ENCODE measurements around the gene RGS11.

RGS11 gene

GRCh38 chr16:289395-289997 is 13.8 kb upstream of the RGS11 start:
- FAIRE-seq (no peak), DNase-seq (ENCODE audit: insufficient read length, low spot score) (no peak)
- TF ChIP-seq TAF1 (IDR thresholded peaks at IDR 0.05; ENCODE audit: low read depth, low read length) = no peak
- TF ChIP-seq POLR2A (IDR thresholded peaks at IDR 0.05; ENCODE audit: low read depth, low read length) = no peak
- TF ChIP-seq POU2F2 (IDR thresholded peaks at IDR 0.05; ENCODE audit: low read depth, low read length) = no peak
- no peak for TF ChIP-seq PAX5 (IDR thresholded peaks at IDR 0.05; ENCODE audit: insufficient read depth, low read length, severe bottlenecking)
- TF ChIP-seq POLR2AphosphoS5 (IDR thresholded peaks at IDR 0.05; ENCODE audit: low read depth, low read length) = no peak
- TF ChIP-seq SPI1 (IDR thresholded peaks at IDR 0.05; ENCODE audit: low read depth, low read length) = no peak

DNA sequence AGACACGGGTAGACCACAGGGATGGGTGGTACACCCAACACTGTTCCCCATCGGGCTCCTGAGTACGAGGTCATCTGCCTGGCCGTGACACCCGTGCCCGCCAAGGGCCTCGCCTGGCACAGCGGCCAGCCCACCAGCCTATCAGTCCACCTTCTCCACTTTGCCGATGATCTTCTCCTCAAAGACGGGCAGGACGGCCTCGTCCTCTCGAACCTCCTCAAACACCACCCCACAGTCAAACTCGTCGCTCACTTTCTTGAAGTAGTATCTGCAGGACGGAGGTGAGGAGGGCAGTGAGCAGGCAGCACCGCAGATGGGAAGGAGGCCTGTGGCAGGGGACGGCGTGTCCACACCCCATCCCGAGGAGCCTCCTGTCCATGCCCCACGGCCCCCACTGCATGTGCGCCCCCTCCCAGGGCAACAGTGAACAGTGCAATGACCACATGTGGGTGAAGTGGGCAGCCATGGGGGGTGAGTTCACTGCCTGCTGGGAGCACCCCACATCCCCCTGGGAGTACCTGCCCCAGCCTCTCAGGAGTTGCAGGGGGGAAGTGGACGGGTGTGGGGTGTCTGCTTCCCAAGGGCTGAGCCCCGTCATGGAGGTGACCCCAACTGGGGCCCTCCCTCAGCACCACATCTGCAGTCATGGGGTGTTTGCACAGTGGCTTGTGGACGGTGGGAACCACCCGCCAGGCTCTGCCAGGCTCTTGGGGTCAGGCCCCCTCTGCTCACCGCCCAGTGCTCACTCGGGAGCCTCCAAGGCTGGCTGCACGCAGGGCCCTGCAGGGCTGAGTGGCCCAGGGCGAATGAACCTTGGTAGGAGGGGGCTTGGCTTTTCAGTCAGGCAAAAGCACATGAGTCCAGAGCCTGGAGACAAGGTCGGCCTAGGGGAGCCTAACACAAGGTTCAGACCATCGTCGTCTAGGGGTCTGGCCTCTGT is 12.5 kb upstream of the RGS11 start:
- no peak for TF ChIP-seq PAX5 (IDR thresholded peaks at IDR 0.05; ENCODE audit: insufficient read depth, low read length, severe bottlenecking)
- TF ChIP-seq POLR2A (IDR thresholded peaks at IDR 0.05; ENCODE audit: low read depth, low read length) = no peak
- TF ChIP-seq TAF1 (IDR thresholded peaks at IDR 0.05; ENCODE audit: low read depth, low read length) = no peak
- TF ChIP-seq POU2F2 (IDR thresholded peaks at IDR 0.05; ENCODE audit: low read depth, low read length) = no peak
- no peak for TF ChIP-seq SPI1 (IDR thresholded peaks at IDR 0.05; ENCODE audit: low read depth, low read length)
- no peak for TF ChIP-seq POLR2AphosphoS5 (IDR thresholded peaks at IDR 0.05; ENCODE audit: low read depth, low read length)
- FAIRE-seq (no peak), DNase-seq (ENCODE audit: insufficient read length, low spot score) (no peak)

DNA sequence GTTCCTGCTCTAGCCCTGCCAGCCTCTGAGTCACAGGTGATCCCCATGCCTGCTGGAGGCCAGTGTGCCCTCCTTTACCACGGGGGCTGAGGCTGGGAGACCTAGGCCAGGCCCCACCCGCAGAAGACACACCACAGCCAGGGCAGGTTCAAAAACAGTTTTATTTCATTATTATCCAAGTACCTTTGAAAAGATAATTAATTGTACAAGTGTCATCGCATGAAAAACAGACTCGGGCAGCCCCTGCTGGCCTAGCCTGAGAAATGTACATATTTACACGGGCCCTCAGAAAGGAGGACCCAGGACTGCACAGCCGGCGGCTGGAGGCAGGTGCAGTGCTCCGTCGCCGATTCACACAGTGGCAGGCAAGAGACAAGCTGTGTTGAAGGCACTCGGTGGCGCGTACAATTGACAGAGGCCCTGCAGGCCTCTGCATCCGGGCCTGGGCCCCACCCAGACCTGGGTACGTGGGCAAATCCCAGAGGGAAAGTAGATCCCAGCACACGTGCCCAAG is 11.6 kb upstream of the RGS11 start:
- TF ChIP-seq POU2F2 (IDR thresholded peaks at IDR 0.05; ENCODE audit: low read depth, low read length) (no peak), POLR2AphosphoS5 (IDR thresholded peaks at IDR 0.05; ENCODE audit: low read depth, low read length) (no peak), POLR2A (IDR thresholded peaks at IDR 0.05; ENCODE audit: low read depth, low read length) (no peak), PAX5 (IDR thresholded peaks at IDR 0.05; ENCODE audit: insufficient read depth, low read length, severe bottlenecking) (no peak), SPI1 (IDR thresholded peaks at IDR 0.05; ENCODE audit: low read depth, low read length) (no peak), TAF1 (IDR thresholded peaks at IDR 0.05; ENCODE audit: low read depth, low read length) (no peak)
- no peak for FAIRE-seq
- no peak for DNase-seq (ENCODE audit: insufficient read length, low spot score)

DNA sequence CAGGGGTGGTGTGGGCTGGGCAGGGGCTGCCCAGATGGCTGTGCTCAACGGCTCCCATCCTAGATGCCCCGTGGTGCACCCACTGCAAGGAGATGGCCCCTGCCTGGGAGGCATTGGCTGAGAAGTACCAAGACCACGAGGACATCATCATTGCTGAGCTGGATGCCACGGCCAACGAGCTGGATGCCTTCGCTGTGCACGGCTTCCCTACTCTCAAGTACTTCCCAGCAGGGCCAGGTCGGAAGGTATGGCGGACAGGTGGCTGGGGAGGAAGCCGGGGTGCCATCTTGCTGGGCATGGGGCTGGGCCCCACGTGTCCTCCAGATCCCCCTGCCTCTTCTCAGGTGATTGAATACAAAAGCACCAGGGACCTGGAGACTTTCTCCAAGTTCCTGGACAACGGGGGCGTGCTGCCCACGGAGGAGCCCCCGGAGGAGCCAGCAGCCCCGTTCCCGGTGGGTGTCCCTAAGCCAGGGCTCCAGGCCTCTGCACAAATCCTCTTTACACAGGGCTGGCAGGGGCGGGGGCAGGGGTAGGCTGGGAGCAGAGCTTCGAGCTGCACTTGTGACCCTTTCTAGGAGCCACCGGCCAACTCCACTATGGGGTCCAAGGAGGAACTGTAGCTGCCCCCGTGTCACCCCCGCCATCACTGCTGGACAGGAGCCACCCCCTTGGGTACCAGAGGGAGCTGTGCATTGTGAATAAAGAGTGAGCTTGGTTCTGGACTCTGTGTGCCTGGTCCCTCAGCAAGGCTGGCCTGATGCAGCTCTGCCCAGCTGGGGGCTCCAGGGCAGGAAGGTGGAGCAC is 10.9 kb upstream of the RGS11 start:
- no peak for DNase-seq (ENCODE audit: insufficient read length, low spot score)
- FAIRE-seq = no peak
- TF ChIP-seq POU2F2 (IDR thresholded peaks at IDR 0.05; ENCODE audit: low read depth, low read length) (no peak), SPI1 (IDR thresholded peaks at IDR 0.05; ENCODE audit: low read depth, low read length) (no peak), TAF1 (IDR thresholded peaks at IDR 0.05; ENCODE audit: low read depth, low read length) (no peak), PAX5 (IDR thresholded peaks at IDR 0.05; ENCODE audit: insufficient read depth, low read length, severe bottlenecking) (no peak), POLR2AphosphoS5 (IDR thresholded peaks at IDR 0.05; ENCODE audit: low read depth, low read length) (no peak), POLR2A (IDR thresholded peaks at IDR 0.05; ENCODE audit: low read depth, low read length) (no peak)

DNA sequence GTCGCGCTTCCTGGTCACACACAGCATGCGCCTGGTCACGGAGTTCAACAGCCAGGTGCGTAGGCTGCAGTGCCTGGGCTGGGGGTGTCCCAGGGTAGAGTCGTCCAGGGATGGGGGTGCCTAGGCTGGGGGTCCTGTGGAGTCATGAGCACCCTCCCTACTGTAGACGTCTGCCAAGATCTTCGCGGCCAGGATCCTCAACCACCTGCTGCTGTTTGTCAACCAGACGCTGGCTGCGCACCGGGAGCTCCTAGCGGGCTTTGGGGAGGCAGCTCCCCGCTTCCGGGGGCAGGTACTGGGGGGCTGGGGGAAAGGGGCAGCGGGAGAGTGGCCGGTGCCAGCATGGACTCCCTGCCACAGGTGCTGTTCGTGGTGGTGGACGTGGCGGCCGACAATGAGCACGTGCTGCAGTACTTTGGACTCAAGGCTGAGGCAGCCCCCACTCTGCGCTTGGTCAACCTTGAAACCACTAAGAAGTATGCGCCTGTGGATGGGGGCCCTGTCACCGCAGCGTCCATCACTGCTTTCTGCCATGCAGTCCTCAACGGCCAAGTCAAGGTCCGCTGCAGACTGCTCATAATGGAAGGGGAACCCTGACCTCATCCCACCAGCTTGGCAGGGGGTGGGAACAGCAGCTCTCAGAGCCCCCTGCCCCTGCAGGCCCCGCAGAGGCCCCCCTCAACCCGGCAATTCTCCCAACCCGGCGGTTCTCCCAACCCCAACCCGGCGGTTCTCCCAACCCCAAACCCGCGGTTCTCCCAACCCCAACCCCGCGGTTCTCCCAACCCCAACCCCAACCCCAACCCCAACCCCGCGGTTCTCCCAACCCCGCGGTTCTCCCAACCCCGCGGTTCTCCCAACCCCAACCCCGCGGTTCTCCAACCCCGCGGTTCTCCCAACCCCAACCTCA is 9.7 kb upstream of the RGS11 start:
- FAIRE-seq = no peak
- TF ChIP-seq TAF1 (IDR thresholded peaks at IDR 0.05; ENCODE audit: low read depth, low read length) (no peak), PAX5 (IDR thresholded peaks at IDR 0.05; ENCODE audit: insufficient read depth, low read length, severe bottlenecking) (no peak), SPI1 (IDR thresholded peaks at IDR 0.05; ENCODE audit: low read depth, low read length) (no peak), POLR2AphosphoS5 (IDR thresholded peaks at IDR 0.05; ENCODE audit: low read depth, low read length) (no peak), POU2F2 (IDR thresholded peaks at IDR 0.05; ENCODE audit: low read depth, low read length) (no peak), POLR2A (IDR thresholded peaks at IDR 0.05; ENCODE audit: low read depth, low read length) (no peak)
- DNase-seq (ENCODE audit: insufficient read length, low spot score) = peak; percentile 60

- DNase-seq (ENCODE audit: insufficient read length, low spot score) = no peak
- no peak for TF ChIP-seq POU2F2 (IDR thresholded peaks at IDR 0.05; ENCODE audit: low read depth, low read length)
- no peak for TF ChIP-seq SPI1 (IDR thresholded peaks at IDR 0.05; ENCODE audit: low read depth, low read length)
- no peak for TF ChIP-seq TAF1 (IDR thresholded peaks at IDR 0.05; ENCODE audit: low read depth, low read length)
- TF ChIP-seq POLR2A (IDR thresholded peaks at IDR 0.05; ENCODE audit: low read depth, low read length) = no peak
- no peak for TF ChIP-seq POLR2AphosphoS5 (IDR thresholded peaks at IDR 0.05; ENCODE audit: low read depth, low read length)
- TF ChIP-seq PAX5 (IDR thresholded peaks at IDR 0.05; ENCODE audit: insufficient read depth, low read length, severe bottlenecking) = no peak
- FAIRE-seq = no peak
Measured at GRCh38 chr16:284204-285120, 8.7 kb upstream of the RGS11 start.

DNA sequence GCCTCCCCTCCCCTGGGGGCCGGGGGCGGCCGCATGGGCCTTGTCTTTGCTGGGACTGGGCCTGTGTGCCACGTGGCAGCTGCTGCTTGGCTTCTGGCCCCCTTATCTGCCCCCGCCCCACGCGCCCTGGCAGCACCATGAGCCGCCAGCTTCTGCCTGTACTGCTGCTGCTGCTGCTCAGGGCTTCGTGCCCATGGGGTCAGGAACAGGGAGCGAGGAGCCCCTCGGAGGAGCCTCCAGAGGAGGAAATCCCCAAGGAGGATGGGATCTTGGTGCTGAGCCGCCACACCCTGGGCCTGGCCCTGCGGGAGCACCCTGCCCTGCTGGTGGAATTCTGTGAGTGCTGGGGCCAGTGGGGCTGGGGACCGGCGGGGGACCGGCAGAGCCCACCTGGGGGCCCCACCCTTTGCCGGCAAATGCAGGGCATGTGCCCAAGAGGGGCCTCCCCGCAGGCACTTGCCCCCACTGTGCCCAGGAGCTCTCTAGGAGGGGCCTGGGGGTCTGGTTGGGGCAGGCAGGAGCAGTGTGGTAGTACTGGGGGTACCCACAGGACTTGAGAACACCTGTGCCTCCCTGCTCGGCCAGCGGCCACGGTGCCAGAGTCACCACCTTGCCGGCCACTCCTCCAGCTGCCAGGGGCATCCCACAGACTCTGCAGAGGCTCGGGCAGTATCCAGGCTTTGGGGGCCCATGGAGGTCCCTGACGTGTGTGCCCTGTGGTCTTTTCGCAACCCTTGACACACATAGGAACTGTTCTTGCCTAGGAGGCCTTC is 7.5 kb upstream of the RGS11 start, which contains the start of gene PDIA2:
Gene PDIA2 (plus strand): TSS at position 132 of the 773 bp plus-strand sequence. CDS start 6 bp downstream, at position 138.
- DNase-seq (ENCODE audit: insufficient read length, low spot score) (no peak), FAIRE-seq (no peak)
- TF ChIP-seq POLR2A (IDR thresholded peaks at IDR 0.05; ENCODE audit: low read depth, low read length) (no peak), POU2F2 (IDR thresholded peaks at IDR 0.05; ENCODE audit: low read depth, low read length) (no peak), PAX5 (IDR thresholded peaks at IDR 0.05; ENCODE audit: insufficient read depth, low read length, severe bottlenecking) (no peak), TAF1 (IDR thresholded peaks at IDR 0.05; ENCODE audit: low read depth, low read length) (no peak), SPI1 (IDR thresholded peaks at IDR 0.05; ENCODE audit: low read depth, low read length) (no peak), POLR2AphosphoS5 (IDR thresholded peaks at IDR 0.05; ENCODE audit: low read depth, low read length) (no peak)
